GM12878 (cell line): ENCODE data around the gene MCM5. TPM values are rescaled to one million over a fixed set of nuclear protein-coding genes. Genes with fewer than 3 reads are reported as not detected.

Experiments
- E2F4 ChIP-seq: IDR thresholded peaks from 2 replicates; pipeline ENCODE4 v1.6.1; 2012; ENCODE audit warnings: low read depth, low read length, improper control_type of control experiment
- FOS ChIP-seq: IDR thresholded peaks from 3 replicates; pipeline ENCODE4 v1.6.1; 2011; ENCODE audit warnings: borderline replicate concordance; ENCODE audit not compliant: insufficient read length; ENCODE audit errors: extremely low read depth
- HCFC1 ChIP-seq: fragments of 150-350 bp; IDR thresholded peaks from 2 replicates; pipeline ENCODE4 v1.6.1; 2014; ENCODE audit warnings: low read length
- SIN3A ChIP-seq: IDR thresholded peaks from 2 replicates; pipeline ENCODE4 v1.6.1; 2012; ENCODE audit warnings: low read depth, low read length, improper control_type of control experiment
- ZNF687 ChIP-seq: fragments of 450-650 bp; IDR thresholded peaks from 2 replicates; pipeline ENCODE4 v1.6.1; 2017; ENCODE audit warnings: mild to moderate bottlenecking, moderate library complexity
- polyA plus RNA-seq, 11 experiments: library from polyadenylated mRNA; depleted of rRNA in 4 of 11; unstranded in 6 of 11; stranded (reverse) in 5 of 11; fragments of >200 nt; fragmentation: Nextera tagmentation in 4 of 11; fragmentation: Illumina TruSeq in 1 of 11; extraction: Ambion mirVana in 4 of 11; extraction: Trizol in 1 of 11; gene quantifications; 1 replicate in 1 of 11; 2 replicates in 10 of 11; pipeline versions ENCODE4 v1.2.1 to v1.2.3, GENCODE V29; 2011 to 2016; ENCODE audit warnings: inconsistent platforms in 2 of 11, missing spikeins in 2 of 11, low read depth in 1 of 11
- total RNA-seq, 4 experiments: library from RNA; depleted of rRNA in 3 of 4; stranded (reverse); fragments of >200 nt in 3 of 4; fragmentation: Illumina TruSeq in 1 of 4; extraction: Trizol in 1 of 4; gene quantifications; 2 replicates each; pipeline versions ENCODE4 v1.2.1 to v1.2.3, GENCODE V29; 2013 to 2021

MCM5 gene
- total and polyA plus RNA-seq, 10 of the 15 experiments (the other 5 are each of a cell fraction or from before 2014, with no cell fraction given), result 14.1 to 360 (median 164) TPM

- peak; percentile 47 for TF ChIP-seq ZNF687
- no peak for TF ChIP-seq FOS
- no peak for TF ChIP-seq SIN3A
- no peak for TF ChIP-seq E2F4
- no peak for TF ChIP-seq HCFC1
Observed at GRCh38 chr22:35352214-35353111, 47.5 kb upstream of the MCM5 start (continued).
